GM10847 (cell line): Measurements from ENCODE around the gene INPP5F.

Source experiments
- POLR2A ChIP-seq: IDR thresholded peaks from 2 replicates; pipeline ENCODE4 v1.6.1; 2011; ENCODE audit not compliant: insufficient read length; ENCODE audit errors: extremely low read depth

INPP5F gene

GRCh38 chr10:119755446-119755845 lies 29.6 kb downstream of the INPP5F start:
- TF ChIP-seq POLR2A, result no peak

- TF ChIP-seq POLR2A, result no peak
These were observed 32.8 kb downstream of the INPP5F start for GRCh38 chr10:119758448-119759195.

DNA sequence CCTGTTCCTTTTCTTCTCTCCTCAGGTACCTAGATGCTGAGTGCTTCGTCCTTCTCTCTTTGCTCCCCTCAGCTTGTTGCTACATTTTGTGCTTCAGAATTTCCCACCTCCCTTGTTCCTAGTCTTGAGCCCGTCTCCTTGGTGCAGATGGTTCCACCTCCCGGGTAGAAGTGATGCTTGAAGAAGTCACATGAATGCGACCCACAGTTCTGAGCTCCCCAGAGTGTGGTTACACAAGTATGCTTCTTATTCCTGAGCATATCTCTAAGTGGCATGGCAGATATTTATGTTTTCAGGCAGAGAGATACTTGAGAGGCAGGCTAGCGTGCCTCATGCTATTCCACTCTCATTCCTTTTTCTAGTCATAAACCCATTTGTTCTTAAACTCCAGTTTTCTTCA lies 34.0 kb downstream of the INPP5F start:
- no peak for TF ChIP-seq POLR2A

DNA sequence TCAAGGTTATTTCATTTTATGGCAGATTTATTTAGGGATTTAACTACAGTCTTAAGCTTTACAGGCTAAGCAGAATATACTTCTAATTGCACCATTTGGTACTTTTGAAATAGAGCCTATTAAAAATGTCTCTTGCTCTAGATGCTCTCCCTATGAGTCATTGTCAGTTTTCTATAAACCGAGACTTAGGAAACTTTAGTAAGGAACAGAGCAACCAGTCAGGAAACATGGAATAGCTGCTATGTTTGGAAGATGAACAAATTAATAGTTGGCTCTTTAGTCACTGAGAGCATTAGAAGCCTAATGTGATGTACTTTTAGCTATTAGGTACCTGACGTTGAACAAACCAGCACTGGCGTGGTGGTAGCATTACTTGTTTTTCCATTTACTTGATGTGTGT lies 35.3 kb downstream of the INPP5F start:
- TF ChIP-seq POLR2A, result no peak

DNA sequence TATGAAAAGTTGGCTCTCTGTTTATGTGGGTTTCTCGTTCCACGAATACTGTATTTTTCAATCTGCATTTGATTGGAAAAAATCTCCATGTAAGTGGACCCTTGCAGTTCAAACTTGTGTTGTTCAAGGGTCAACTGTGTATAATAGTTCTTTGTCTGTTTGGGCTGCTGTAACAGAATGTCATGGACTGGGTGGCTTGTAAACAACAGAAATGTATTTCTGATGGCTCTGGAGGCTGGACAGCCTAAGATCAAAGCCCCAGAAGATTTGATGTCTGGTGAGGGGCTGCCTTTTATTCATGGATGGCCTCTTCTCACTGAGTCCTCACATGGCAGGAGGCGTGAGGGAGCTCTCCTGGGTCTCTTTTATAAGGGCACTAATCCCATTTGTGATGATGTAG lies 36.2 kb downstream of the INPP5F start:
- TF ChIP-seq POLR2A, result no peak

- TF ChIP-seq POLR2A, result no peak
These were observed 37.3 kb downstream of the INPP5F start for GRCh38 chr10:119762805-119763798.

- no peak for TF ChIP-seq POLR2A
These were observed 42.7 kb downstream of the INPP5F start for GRCh38 chr10:119768455-119769094.

GRCh38 chr10:119769886-119770285 lies 44.0 kb downstream of the INPP5F start:
- no peak for TF ChIP-seq POLR2A

DNA sequence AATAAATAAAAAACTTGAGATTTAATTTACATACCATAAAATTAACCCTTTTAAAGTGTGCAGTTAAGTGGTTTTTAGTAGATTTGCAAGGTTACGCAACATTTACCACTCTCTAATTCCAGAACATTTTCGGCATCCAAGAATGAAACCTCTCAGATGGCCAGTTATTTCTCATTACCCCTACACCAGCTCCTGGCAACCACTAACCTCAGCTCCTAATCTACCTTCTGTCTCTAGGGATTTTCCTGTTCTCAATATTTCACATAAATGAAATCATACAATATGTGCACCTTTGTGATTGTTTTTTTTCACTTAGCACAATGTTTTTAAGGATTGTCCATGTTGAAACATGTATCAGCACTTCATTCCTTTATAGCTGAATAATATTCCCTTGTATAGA lies 45.1 kb downstream of the INPP5F start:
- TF ChIP-seq POLR2A, result no peak

GRCh38 chr10:119772334-119772733 lies 46.5 kb downstream of the INPP5F start:
- TF ChIP-seq POLR2A, result no peak

- no peak for TF ChIP-seq POLR2A
These were observed 49.7 kb downstream of the INPP5F start for GRCh38 chr10:119775529-119775928.

- no peak for TF ChIP-seq POLR2A
These were observed 50.7 kb downstream of the INPP5F start for GRCh38 chr10:119776536-119776935.

- TF ChIP-seq POLR2A, result no peak
These were observed 51.8 kb downstream of the INPP5F start for GRCh38 chr10:119777686-119778085.

DNA sequence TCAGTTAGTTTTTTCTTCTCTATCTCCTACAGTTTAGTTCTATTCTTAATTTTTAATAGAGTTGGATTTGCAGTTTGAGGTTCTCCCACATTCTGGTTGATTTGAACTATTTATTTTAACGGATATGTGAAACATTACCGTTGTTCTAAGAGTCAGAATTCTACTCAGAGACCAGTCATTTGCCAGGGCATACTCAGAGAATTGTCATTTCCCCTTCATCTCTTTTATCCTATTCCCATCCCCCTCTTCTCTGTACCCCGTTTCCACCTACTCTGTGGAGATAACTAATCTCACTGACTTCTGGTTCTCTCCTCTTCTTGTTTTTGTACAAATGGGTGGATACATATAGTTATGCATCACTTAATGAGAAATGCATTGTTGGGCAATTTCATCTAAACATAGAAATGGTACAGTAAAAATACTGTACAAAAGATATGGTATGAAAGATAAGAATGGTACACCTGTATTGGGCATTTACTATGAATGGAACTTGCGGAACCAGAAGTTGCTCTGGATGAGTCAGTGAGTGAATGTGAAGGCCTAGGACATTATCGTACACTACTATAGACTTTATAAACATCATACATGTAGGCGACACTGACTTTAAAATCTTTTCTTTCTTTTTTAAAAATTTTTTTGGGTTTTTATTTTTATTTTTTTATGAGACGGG lies 53.1 kb downstream of the INPP5F start:
- TF ChIP-seq POLR2A, result no peak

DNA sequence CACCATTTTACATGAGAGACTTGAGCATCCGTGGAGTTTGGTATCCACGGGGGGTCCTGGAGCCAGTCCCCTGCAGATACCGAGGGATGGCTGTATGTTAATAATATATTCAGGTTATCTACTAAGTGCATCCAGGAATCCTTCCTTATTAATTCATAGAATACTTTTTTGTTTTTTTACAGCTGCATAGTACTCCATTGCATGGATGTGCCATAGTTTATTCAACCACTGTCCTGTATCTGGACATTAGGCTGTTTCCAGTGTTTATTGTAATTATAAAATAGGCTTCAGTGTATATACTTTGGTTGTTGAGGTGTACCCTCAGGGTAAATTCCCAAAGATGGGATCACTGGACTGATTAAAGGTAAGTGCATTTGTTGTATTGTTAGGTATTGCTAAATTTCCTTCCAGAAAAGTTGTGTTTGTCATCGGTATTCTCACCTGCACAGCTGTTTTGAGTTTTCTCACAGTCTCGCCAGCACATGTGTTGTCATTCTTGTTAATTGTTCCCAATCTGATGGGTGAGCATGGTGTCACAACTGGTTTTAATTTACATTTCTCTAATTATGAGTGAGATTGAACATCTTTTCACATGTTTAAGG lies 55.1 kb downstream of the INPP5F start:
- no peak for TF ChIP-seq POLR2A
